H9 (cell line): Measurements from ENCODE around the gene SRGAP3. TPM values are rescaled to one million over a fixed set of nuclear protein-coding genes. Genes with fewer than 3 reads are reported as not detected.
A peak's percentile ranks its signal among the peaks of the same experiment; 100 is the strongest.

ENCODE experiments used
- DNase-seq: peaks from one replicate; pipeline ENCODE4 v3.0.0-alpha.2; 2017
- H2AFZ ChIP-seq: one replicate; pipeline ENCODE4 v1.6.1; 2013; ENCODE audit warnings: mild to moderate bottlenecking, low read length, control low read depth, moderate library complexity
- H2AK5ac ChIP-seq: 2 replicates; pipeline ENCODE4 v1.6.1; 2013; ENCODE audit warnings: low read length, control low read depth, mixed read lengths; ENCODE audit not compliant: insufficient read length
- H2BK120ac ChIP-seq: one replicate; pipeline ENCODE4 v1.6.1; 2013; ENCODE audit warnings: low read depth, mild to moderate bottlenecking, low read length, control low read depth, inconsistent platforms; ENCODE audit not compliant: poor library complexity, severe bottlenecking
- H2BK12ac ChIP-seq: 2 replicates; pipeline ENCODE4 v1.6.1; 2013; ENCODE audit warnings: low read length, control low read depth, mixed read lengths, low read depth; ENCODE audit not compliant: insufficient read length
- H2BK15ac ChIP-seq: 2 replicates; pipeline ENCODE4 v1.6.1; 2013; ENCODE audit warnings: low read depth, low read length, control low read depth
- H2BK20ac ChIP-seq: one replicate; pipeline ENCODE4 v1.6.1; 2013; ENCODE audit warnings: low read depth, mild to moderate bottlenecking, low read length, control low read depth, inconsistent platforms; ENCODE audit not compliant: poor library complexity, severe bottlenecking
- H2BK5ac ChIP-seq: 2 replicates; pipeline ENCODE4 v1.6.1; 2013; ENCODE audit warnings: low read length, control low read depth, mixed read lengths; ENCODE audit not compliant: insufficient read length
- H3K14ac ChIP-seq: 2 replicates; pipeline ENCODE4 v1.6.1; 2013; ENCODE audit warnings: low read length, control low read depth; ENCODE audit not compliant: insufficient read depth
- H3K18ac ChIP-seq: 2 replicates; pipeline ENCODE4 v1.6.1; 2013; ENCODE audit warnings: low read depth, mild to moderate bottlenecking, mixed read lengths, low read length, control low read depth; ENCODE audit not compliant: insufficient read length
- H3K23ac ChIP-seq: 2 replicates; pipeline ENCODE4 v1.6.1; 2013; ENCODE audit warnings: low read length, control low read depth, mixed read lengths, low read depth; ENCODE audit not compliant: insufficient read length
- H3K23me2 ChIP-seq: 2 replicates; pipeline ENCODE4 v1.6.1; 2013; ENCODE audit warnings: low read depth, mild to moderate bottlenecking, mixed read lengths, low read length, control low read depth; ENCODE audit not compliant: insufficient read length, poor library complexity, severe bottlenecking
- H3K27ac ChIP-seq: 2 replicates; pipeline ENCODE4 v1.5.1; 2013; ENCODE audit warnings: low read length, control low read depth, mixed read lengths, low read depth; ENCODE audit not compliant: insufficient read length
- H3K27me3 ChIP-seq: 2 replicates; pipeline ENCODE4 v1.6.1; 2013; ENCODE audit warnings: low read length, control low read depth, inconsistent platforms; ENCODE audit not compliant: insufficient read depth
- H3K4ac ChIP-seq: 2 replicates; pipeline ENCODE4 v1.6.1; 2013; ENCODE audit warnings: low read depth, mild to moderate bottlenecking, control low read depth, inconsistent platforms, low read length, moderate library complexity
- H3K4me1 ChIP-seq: 2 replicates; pipeline ENCODE4 v1.6.1; 2013; ENCODE audit warnings: low read length, control low read depth, inconsistent platforms; ENCODE audit not compliant: insufficient read depth
- H3K4me2 ChIP-seq: 2 replicates; pipeline ENCODE4 v1.6.1; 2013; ENCODE audit warnings: low read length, control low read depth, mixed read lengths; ENCODE audit not compliant: insufficient read length, insufficient read depth
- H3K56ac ChIP-seq: 2 replicates; pipeline ENCODE4 v1.6.1; 2013; ENCODE audit warnings: low read depth, mild to moderate bottlenecking, mixed read lengths, low read length, control low read depth; ENCODE audit not compliant: insufficient read length
- H3K79me1 ChIP-seq: 2 replicates; pipeline ENCODE4 v1.6.1; 2013; ENCODE audit warnings: low read depth, mild to moderate bottlenecking, moderate library complexity, low read length, control low read depth, inconsistent platforms; ENCODE audit not compliant: insufficient read depth, poor library complexity, severe bottlenecking
- H3K79me2 ChIP-seq: 2 replicates; pipeline ENCODE4 v1.6.1; 2013; ENCODE audit warnings: low read length, control low read depth, inconsistent platforms; ENCODE audit not compliant: insufficient read depth
- H3K9ac ChIP-seq: 2 replicates; pipeline ENCODE4 v1.6.1; 2013; ENCODE audit warnings: low read length, control low read depth, mixed read lengths; ENCODE audit not compliant: insufficient read length; ENCODE audit errors: extremely low read depth
- H3K9me3 ChIP-seq: one replicate; pipeline ENCODE4 v1.6.1; 2013; ENCODE audit warnings: low read depth, low read length, inconsistent platforms; ENCODE audit not compliant: control insufficient read depth
- H3T11ph ChIP-seq: one replicate; pipeline ENCODE4 v1.6.1; 2013; ENCODE audit warnings: mild to moderate bottlenecking, low read length, control low read depth, inconsistent platforms
- H4K20me1 ChIP-seq: one replicate; pipeline ENCODE4 v1.6.1; 2013; ENCODE audit not compliant: control insufficient read depth, insufficient read length, insufficient read depth
- H4K5ac ChIP-seq: 2 replicates; pipeline ENCODE4 v1.6.1; 2013; ENCODE audit warnings: low read depth, mild to moderate bottlenecking, mixed read lengths, low read length, control low read depth; ENCODE audit not compliant: insufficient read length
- H4K8ac ChIP-seq: replicated peaks from 2 replicates; pipeline ENCODE4 v1.6.1; 2013; ENCODE audit warnings: low read length, control low read depth, mixed read lengths, low read depth; ENCODE audit not compliant: insufficient read length
- H4K91ac ChIP-seq: 2 replicates; pipeline ENCODE4 v1.6.1; 2013; ENCODE audit warnings: low read depth, mild to moderate bottlenecking, moderate library complexity, mixed read lengths, low read length, control low read depth; ENCODE audit not compliant: insufficient read length
- H3K27ac Mint-ChIP-seq, 3 experiments: 2 replicates in 2 of 3; 3 replicates in 1 of 3; pipeline ENCODE4 v1.8.0; 2020 to 2021; ENCODE audit warnings: mixed read lengths in 3 of 3, mild to moderate bottlenecking in 1 of 3, moderate library complexity in 1 of 3
- H3K27me3 Mint-ChIP-seq: 2 replicates; pipeline ENCODE4 v1.8.0; 2021; ENCODE audit warnings: low read depth, mild to moderate bottlenecking, moderate library complexity, mixed read lengths
- H3K36me3 Mint-ChIP-seq, 3 experiments: 2 replicates in 2 of 3; 3 replicates in 1 of 3; pipeline ENCODE4 v1.8.0; 2020 to 2021; ENCODE audit warnings: low read depth in 3 of 3, mixed read lengths in 3 of 3; ENCODE audit not compliant: insufficient read depth in 1 of 3
- H3K4me1 Mint-ChIP-seq, 2 experiments: 2 replicates each; pipeline ENCODE4 v1.8.0; 2020; ENCODE audit warnings: mixed read lengths in 2 of 2
- H3K4me3 Mint-ChIP-seq, 2 experiments: 2 replicates in 1 of 2; 3 replicates in 1 of 2; pipeline ENCODE4 v1.8.0; 2020 to 2021; ENCODE audit warnings: mild to moderate bottlenecking in 2 of 2, mixed read lengths in 2 of 2, moderate library complexity in 1 of 2
- H3K9me3 Mint-ChIP-seq, 2 experiments: 2 replicates in 1 of 2; 3 replicates in 1 of 2; pipeline ENCODE4 v1.8.0; 2020; ENCODE audit warnings: mild to moderate bottlenecking in 2 of 2, mixed read lengths in 2 of 2, moderate library complexity in 1 of 2
- WGBS: extraction: QIAGEN DNeasy Blood & Tissue Kit; methylation state at CpG from one replicate; pipeline ENCODE4 v1.1.7; 2013; ENCODE audit warnings: missing lambda C conversion rate, low lambda C conversion rate, mixed read lengths; ENCODE audit not compliant: insufficient read length; ENCODE audit errors: extremely low coverage; 5-methylcytosine and 5-hydroxymethylcytosine counted together
- total RNA-seq: library from RNA; stranded (reverse); gene quantifications from 2 replicates; pipeline ENCODE4 v1.2.1, GENCODE V29; 2021
- TF ChIP-seq, protein P1 (sequence below): fragments of 200-600 bp; sonication (generic); conservative IDR thresholded peaks from 3 replicates; pipeline ENCODE4 v1.8.0; 2021; ENCODE audit warnings: antibody characterized with exemption, mild to moderate bottlenecking

SRGAP3 gene
- total RNA-seq, 1 experiment from 2014 or later: 3.4 TPM

DNA sequence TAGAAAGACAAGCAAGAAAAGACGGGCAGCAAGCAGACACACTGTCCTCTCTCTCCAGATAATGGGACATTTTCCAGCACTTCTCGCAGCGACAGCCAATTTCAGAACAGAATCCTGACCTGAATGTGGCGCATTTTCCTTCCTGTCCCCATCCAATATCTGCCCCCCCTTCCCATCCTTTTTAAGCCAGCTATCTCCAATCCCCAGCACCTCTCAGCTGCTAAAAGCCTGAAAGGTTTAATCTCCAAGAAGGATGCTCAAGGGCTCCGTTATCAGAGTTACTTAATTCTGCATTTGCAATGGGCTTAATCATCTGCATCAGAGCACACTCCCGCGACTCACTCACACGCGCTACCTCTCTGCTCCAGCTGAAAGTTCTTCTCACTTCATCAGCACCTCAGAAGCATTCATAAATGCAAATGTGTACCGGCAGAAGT, 50.5 kb downstream of the SRGAP3 start:
- H3K23ac ChIP-seq: no peak overlapping the region
- H3K14ac ChIP-seq: no peak overlapping the region
- H2AFZ ChIP-seq: no peak overlapping the region
- H3T11ph ChIP-seq: no peak overlapping the region
- H3K9me3 ChIP-seq: no peaks in the 10 kb centered on the region
- no peak overlapping the region for H2AK5ac ChIP-seq
- H3K27ac ChIP-seq: no peak overlapping the region
- H3K4ac ChIP-seq: no peak overlapping the region
- no peak overlapping the region for H3K56ac ChIP-seq
- Mint-ChIP-seq H3K4me3 (no peak overlapping the region), H3K36me3 (no peaks in the 10 kb centered on the region; a peak in 1 of 7 replicates), H3K4me1 (peaks cover 49 to 76% of the 10 kb centered on the region in 2 experiments), H3K27me3 (no peaks in the 10 kb centered on the region), H3K27ac (peak overlapping the region; percentile 15 to 78 (median 30); a peak in 3 of 7 replicates), H3K9me3 (no peaks in the 10 kb centered on the region)
- peaks cover under 1% of the 10 kb centered on the region for H3K23me2 ChIP-seq
- no peak overlapping the region for H4K8ac ChIP-seq
- no peak overlapping the region for H4K5ac ChIP-seq
- H3K4me2 ChIP-seq: no peak overlapping the region
- no CpG with 5 or more reads among the region's 10 CpGs for WGBS
- TF ChIP-seq, protein P1, sequence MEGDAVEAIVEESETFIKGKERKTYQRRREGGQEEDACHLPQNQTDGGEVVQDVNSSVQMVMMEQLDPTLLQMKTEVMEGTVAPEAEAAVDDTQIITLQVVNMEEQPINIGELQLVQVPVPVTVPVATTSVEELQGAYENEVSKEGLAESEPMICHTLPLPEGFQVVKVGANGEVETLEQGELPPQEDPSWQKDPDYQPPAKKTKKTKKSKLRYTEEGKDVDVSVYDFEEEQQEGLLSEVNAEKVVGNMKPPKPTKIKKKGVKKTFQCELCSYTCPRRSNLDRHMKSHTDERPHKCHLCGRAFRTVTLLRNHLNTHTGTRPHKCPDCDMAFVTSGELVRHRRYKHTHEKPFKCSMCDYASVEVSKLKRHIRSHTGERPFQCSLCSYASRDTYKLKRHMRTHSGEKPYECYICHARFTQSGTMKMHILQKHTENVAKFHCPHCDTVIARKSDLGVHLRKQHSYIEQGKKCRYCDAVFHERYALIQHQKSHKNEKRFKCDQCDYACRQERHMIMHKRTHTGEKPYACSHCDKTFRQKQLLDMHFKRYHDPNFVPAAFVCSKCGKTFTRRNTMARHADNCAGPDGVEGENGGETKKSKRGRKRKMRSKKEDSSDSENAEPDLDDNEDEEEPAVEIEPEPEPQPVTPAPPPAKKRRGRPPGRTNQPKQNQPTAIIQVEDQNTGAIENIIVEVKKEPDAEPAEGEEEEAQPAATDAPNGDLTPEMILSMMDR: no peak
- no peak overlapping the region for H2BK5ac ChIP-seq
- H2BK15ac ChIP-seq: no peak overlapping the region
- no peaks in the 10 kb centered on the region for H3K79me2 ChIP-seq
- no peak overlapping the region for H4K91ac ChIP-seq
- no peak overlapping the region for H2BK20ac ChIP-seq
- no peaks in the 10 kb centered on the region for H4K20me1 ChIP-seq
- no peak overlapping the region for H3K18ac ChIP-seq
- no peaks in the 10 kb centered on the region for H3K27me3 ChIP-seq
- H3K9ac ChIP-seq: no peak overlapping the region
- no peak overlapping the region for H2BK12ac ChIP-seq
- 0 out of 2 replicates have a peak, but pooled peaks cover 2% of the 10 kb centered on the region for H3K4me1 ChIP-seq
- H2BK120ac ChIP-seq: no peak overlapping the region
- no peak for DNase-seq
- no peaks in the 10 kb centered on the region for H3K79me1 ChIP-seq
